Dendritic cell treated with granulocyte-macrophage colony-stimulating factor and Interleukin-4, amounts not matched to agents 40 ng/mL and 50 ng/mL, for 4 days (primary cell): ENCODE data around the gene MBP.

Experiments used
- H3K27ac Mint-ChIP-seq: one replicate; pipeline ENCODE4 v1.8.0; 2022; ENCODE audit warnings: mild to moderate bottlenecking, mixed read lengths
- H3K27me3 Mint-ChIP-seq: one replicate; pipeline ENCODE4 v1.8.0; 2022; ENCODE audit warnings: mild to moderate bottlenecking, mixed read lengths
- H3K36me3 Mint-ChIP-seq: one replicate; pipeline ENCODE4 v1.8.0; 2022; ENCODE audit warnings: low read depth, mixed read lengths
- H3K4me1 Mint-ChIP-seq: one replicate; pipeline ENCODE4 v1.8.0; 2022; ENCODE audit warnings: low read depth, mixed read lengths
- H3K4me3 Mint-ChIP-seq: one replicate; pipeline ENCODE4 v1.8.0; 2022; ENCODE audit warnings: mild to moderate bottlenecking, moderate library complexity, mixed read lengths
- H3K9me3 Mint-ChIP-seq: one replicate; pipeline ENCODE4 v1.8.0; 2022; ENCODE audit warnings: mixed read lengths
- intact Hi-C: fragments of 100-400 bp; cut with micrococcal nuclease; formaldehyde crosslinking; loops from one replicate; pipeline ENCODE4 v1.15.0; 2022

The MBP gene

DNA sequence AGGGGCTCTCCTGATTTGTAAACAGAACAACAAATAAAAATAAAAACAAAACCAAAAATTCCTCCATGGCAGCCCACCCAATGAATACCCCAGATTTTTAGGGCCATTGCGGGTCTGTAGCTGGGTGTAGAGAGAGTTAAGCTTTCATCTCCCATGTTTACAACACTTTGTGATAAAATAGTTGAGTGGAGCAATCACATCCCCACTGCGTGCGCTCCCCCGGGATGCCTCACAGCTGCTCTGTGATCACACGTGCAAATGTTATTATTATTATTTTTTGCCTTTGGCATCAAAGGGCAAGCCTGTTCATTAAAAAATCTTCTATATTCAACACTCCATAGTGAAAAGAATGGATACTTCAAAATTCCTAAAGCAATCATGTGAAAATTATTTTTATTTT, 118.0 kb downstream of the MBP start:
- intact Hi-C loops, result no loop called here
- Mint-ChIP-seq H3K4me1 (peaks cover 69% of the 10 kb centered on the region), H3K27ac (peak overlapping the region; percentile 79), H3K4me3 (no peak overlapping the region), H3K27me3 (no peaks in the 10 kb centered on the region), H3K36me3 (peaks cover 94% of the 10 kb centered on the region), H3K9me3 (peaks cover 7% of the 10 kb centered on the region)

GRCh38 chr18:77013811-77014521, 118.6 kb downstream of the MBP start:
- peaks cover 94% of the 10 kb centered on the region for H3K36me3 Mint-ChIP-seq
- peaks cover 73% of the 10 kb centered on the region for H3K4me1 Mint-ChIP-seq

DNA sequence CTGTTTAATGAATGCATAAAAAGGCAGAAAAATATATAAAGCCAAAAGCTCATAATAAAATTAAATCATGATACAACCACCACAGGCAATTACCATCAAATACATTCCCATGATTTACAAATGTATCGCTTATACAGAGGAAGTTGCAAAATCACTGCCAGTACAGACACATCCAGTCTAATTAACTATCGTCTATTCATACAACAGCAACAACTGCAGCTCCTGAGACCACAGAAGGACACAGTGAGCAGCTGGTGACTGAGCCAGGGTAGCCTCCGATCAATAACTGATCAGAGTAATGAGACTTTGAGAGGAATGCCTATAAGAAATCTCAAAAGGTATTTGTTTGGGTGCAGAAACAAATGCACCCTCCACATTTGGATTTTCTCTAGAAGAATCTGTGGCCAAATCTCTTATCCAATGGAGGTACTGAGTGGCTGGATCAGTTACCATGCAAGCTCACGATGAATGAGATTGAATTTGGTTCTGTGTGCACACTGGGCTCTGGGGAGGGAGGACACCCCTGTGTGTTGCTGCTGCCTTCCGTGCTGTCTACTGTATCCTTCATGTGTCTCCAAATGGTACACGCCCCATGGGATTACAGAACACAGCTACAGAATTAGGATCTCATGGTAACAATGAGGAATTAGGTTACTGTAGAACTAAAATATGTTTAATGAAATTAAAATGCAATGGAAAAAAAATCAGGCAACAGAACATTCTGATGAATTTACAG, 119.6 kb downstream of the MBP start:
- peak overlapping the region; percentile 79 for H3K27ac Mint-ChIP-seq
- H3K4me1 Mint-ChIP-seq, result peaks cover 73% of the 10 kb centered on the region
- intact Hi-C loops, result no loop called here
- peaks cover 94% of the 10 kb centered on the region for H3K36me3 Mint-ChIP-seq
- no peak overlapping the region for H3K4me3 Mint-ChIP-seq
- H3K27me3 Mint-ChIP-seq, result no peaks in the 10 kb centered on the region
- H3K9me3 Mint-ChIP-seq, result no peaks in the 10 kb centered on the region

More at GRCh38 chr18:77013811-77014521, 118.6 kb downstream of the MBP start:
- H3K27me3 Mint-ChIP-seq, result no peaks in the 10 kb centered on the region
- peak overlapping the region; percentile 79 for H3K27ac Mint-ChIP-seq
- H3K4me3 Mint-ChIP-seq, result no peak overlapping the region
- intact Hi-C loops, result no loop called here
- peaks cover 6% of the 10 kb centered on the region for H3K9me3 Mint-ChIP-seq

- Mint-ChIP-seq H3K27ac (no peak overlapping the region), H3K9me3 (no peaks in the 10 kb centered on the region), H3K27me3 (no peaks in the 10 kb centered on the region), H3K36me3 (peaks cover 92% of the 10 kb centered on the region), H3K4me1 (peaks cover 74% of the 10 kb centered on the region), H3K4me3 (no peak overlapping the region)
- intact Hi-C loops, result no loop called here
Observed at GRCh38 chr18:77012120-77012519, 120.5 kb downstream of the MBP start.

DNA sequence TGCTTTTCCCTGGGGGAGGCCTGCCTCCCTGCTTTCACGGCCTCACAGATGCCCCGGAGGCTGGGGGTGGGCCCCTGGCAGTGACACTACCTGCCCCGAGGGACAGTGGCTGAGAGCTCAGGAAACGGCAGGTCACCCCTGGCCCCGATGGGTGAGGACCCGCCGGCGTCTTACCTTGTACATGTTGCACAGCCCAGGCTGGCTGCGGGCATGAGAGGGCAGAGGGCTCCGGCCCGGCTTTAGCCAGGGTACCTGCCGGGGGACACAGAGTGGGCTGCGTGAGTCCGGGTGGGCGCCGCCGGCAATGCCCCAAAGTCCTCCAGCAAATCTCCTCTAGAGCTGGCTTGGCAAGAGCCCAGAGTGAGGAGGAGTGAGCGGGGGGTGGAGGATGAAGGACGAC, 122.9 kb downstream of the MBP start:
- H3K36me3 Mint-ChIP-seq, result peaks cover 77% of the 10 kb centered on the region
- H3K4me1 Mint-ChIP-seq, result peaks cover 78% of the 10 kb centered on the region
- H3K4me3 Mint-ChIP-seq, result no peak overlapping the region
- intact Hi-C loops, result no loop called here
- H3K27ac Mint-ChIP-seq, result no peak overlapping the region
- H3K9me3 Mint-ChIP-seq, result no peaks in the 10 kb centered on the region
- no peaks in the 10 kb centered on the region for H3K27me3 Mint-ChIP-seq

DNA sequence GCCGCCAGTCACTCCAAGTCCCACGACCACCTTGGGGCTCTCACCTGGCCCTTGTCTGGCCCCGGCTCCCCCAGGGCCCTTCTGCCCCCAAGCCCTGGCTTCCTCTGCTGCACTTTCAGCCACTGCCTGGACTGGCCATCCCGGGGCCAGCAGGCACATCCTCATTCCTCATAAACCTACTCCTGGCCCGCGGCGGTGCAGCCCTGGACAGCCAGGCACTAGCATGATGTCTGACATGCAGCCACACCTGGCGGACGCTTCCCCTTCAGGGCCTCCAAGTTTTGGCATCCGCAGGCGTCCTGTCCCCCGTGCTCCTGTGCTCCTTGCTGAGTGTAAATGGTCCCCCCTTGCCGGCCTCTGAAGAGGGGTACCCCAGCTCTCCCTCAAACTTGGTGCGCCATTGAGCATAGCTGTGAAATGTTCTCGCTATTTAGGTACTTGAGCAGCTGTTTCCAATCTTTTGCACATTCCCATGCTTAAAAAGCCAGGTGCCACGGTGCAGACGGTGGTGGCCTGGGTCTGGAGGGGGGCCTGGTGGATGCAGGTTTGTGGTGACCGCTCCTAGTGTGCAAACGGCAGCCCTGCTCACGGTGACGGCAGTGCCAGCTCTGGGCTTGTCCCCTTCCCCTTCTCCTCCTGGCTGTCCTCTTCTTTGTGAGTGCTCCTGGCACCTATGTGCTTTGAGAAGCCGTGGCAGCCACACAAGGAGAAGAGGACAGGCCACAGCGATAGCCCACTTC, 123.8 kb downstream of the MBP start:
- Mint-ChIP-seq H3K36me3 (peaks cover 68% of the 10 kb centered on the region), H3K27ac (peak overlapping the region; percentile 82), H3K27me3 (no peaks in the 10 kb centered on the region), H3K9me3 (no peaks in the 10 kb centered on the region), H3K4me3 (peak overlapping the region; percentile 2), H3K4me1 (peaks cover 76% of the 10 kb centered on the region)
- intact Hi-C loops, result no loop called here

DNA sequence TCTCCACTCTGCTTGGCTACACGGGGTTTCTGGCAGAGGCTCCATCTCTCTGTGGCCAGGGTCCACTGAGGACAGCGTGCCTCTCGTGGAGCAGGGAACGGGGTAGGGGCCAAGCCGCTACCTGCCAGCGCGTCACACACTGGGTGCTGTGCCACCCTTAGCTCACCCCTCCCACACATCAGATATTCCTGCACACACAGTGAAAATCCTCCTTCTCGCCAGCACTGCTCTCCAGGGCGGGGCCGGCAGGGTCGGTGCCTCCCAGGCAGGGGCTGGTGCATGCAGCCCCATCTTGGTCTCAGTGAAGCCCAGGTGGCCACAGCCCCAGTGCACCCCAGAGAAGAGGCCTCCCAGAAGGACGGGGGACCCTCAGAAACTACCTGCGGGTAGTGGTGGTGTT, 124.6 kb downstream of the MBP start:
- no peaks in the 10 kb centered on the region for H3K9me3 Mint-ChIP-seq
- H3K27ac Mint-ChIP-seq, result peak overlapping the region; percentile 82
- no peaks in the 10 kb centered on the region for H3K27me3 Mint-ChIP-seq
- peaks cover 76% of the 10 kb centered on the region for H3K4me1 Mint-ChIP-seq
- intact Hi-C loops, result no loop called here
- no peak overlapping the region for H3K4me3 Mint-ChIP-seq
- H3K36me3 Mint-ChIP-seq, result peaks cover 63% of the 10 kb centered on the region

DNA sequence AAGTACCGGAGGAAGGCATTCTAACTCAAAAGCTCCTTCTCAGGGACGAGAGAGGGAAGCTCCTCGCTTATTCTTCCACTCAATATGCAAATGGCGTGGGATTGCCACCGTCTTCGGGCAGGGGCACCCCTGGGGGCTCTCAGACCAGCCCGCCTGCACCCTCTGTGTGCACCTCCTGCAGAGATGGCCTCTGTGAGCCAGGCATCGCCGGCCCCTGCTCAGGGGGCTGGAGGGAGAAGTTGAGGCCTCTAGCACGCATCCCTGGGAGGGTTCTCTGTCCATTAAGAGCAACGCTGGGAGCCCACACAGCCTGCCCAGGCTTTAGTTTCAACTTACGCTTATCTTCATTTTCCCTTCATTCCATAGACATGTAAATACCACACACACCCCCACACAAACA, 125.3 kb downstream of the MBP start:
- intact Hi-C loops, result no loop called here
- Mint-ChIP-seq H3K27ac (peak overlapping the region; percentile 82), H3K36me3 (peaks cover 61% of the 10 kb centered on the region), H3K4me1 (peaks cover 79% of the 10 kb centered on the region), H3K9me3 (no peaks in the 10 kb centered on the region), H3K27me3 (no peaks in the 10 kb centered on the region), H3K4me3 (no peak overlapping the region)

DNA sequence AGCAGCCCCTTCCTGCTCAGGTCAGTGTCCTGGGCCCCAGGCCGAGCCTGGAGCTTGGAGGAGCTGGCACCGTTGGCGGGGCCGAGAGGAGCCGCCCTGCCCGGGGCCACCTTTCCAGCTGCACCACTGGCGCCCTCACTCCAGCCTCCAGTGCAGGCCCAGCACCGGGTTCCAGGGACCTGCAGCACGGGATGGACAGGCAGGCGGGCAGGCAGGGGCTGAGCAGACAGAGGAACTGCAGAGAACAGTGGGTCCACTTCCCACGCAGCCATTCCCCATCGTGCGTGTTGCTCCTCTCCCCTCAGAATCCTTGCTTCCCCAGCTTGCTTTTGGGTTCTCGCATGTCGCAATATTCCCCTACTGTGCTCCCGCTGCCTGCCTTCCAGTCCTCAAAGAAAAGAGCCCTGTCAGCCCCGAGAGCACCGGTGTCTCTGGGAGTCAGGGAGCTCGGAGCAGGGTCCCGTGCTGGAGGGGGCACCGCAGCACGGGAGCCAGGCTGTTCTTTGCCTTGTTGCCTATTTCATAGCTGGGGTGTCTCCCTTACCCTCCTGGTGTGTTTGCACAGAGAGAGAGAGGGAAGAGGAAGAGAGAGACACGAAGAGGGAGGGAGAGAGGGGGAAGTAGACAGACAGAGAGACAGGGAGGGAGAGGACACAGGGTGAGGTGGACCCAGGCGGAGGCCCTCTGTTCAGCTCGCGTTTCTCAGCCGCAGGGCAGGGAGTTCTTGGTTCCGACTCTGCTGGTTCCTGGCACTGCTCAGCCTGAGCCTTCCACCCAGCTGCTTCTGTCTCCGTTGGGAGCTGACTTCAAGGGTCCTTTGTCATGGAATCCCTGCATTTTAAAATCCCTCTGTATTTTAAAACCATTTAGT, 126.0 kb downstream of the MBP start:
- peaks cover 57% of the 10 kb centered on the region for H3K36me3 Mint-ChIP-seq
- peak overlapping the region; percentile 82 for H3K27ac Mint-ChIP-seq
- peaks cover 78% of the 10 kb centered on the region for H3K4me1 Mint-ChIP-seq
- H3K9me3 Mint-ChIP-seq, result no peaks in the 10 kb centered on the region
- intact Hi-C loops, result no loop called here
- H3K27me3 Mint-ChIP-seq, result no peaks in the 10 kb centered on the region
- peak overlapping the region; percentile 70 for H3K4me3 Mint-ChIP-seq

GRCh38 chr18:77005651-77006195, 126.9 kb downstream of the MBP start:
- Mint-ChIP-seq H3K9me3 (no peaks in the 10 kb centered on the region), H3K4me1 (peaks cover 78% of the 10 kb centered on the region), H3K27me3 (no peaks in the 10 kb centered on the region), H3K4me3 (peak overlapping the region; percentile 66), H3K36me3 (peaks cover 49% of the 10 kb centered on the region), H3K27ac (peak overlapping the region; percentile 82)
- intact Hi-C loops, result loop anchor here (2.0 kb wide), 1 partner anchor 49 kb away; no protein-coding TSS in a partner anchor

- no peaks in the 10 kb centered on the region for H3K9me3 Mint-ChIP-seq
- peak overlapping the region; percentile 66 for H3K4me3 Mint-ChIP-seq
- H3K36me3 Mint-ChIP-seq, result peaks cover 39% of the 10 kb centered on the region
- H3K27me3 Mint-ChIP-seq, result no peaks in the 10 kb centered on the region
- intact Hi-C loops, result loop anchor here (2.0 to 5.0 kb wide), 2 partner anchors 50 to 208 kb away; no protein-coding TSS in a partner anchor
- H3K27ac Mint-ChIP-seq, result peak overlapping the region; percentile 82
- H3K4me1 Mint-ChIP-seq, result peaks cover 84% of the 10 kb centered on the region
Observed at GRCh38 chr18:77004555-77005380, 127.8 kb downstream of the MBP start.

DNA sequence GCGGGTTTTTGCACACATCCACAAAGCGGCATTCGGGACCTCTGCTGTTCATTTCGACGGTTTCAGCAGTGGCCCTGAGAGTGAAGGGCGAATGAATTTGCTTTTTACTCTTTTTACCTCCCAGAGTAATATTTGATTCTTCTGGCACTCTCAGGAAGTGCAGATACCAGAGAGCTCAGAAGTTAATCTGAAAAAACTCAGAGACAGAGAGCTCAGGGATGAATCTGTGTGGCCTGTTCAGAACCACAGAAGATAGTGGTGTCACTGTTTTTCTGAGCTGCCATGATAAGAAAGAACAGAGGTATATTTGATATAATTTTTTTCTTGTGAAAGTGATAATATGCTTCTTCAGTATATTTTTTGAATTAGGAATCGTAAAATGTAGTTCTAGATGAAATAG, 129.3 kb downstream of the MBP start:
- peaks cover 33% of the 10 kb centered on the region for H3K36me3 Mint-ChIP-seq
- peaks cover 76% of the 10 kb centered on the region for H3K4me1 Mint-ChIP-seq
- peak overlapping the region; percentile 82 for H3K27ac Mint-ChIP-seq
- no peaks in the 10 kb centered on the region for H3K9me3 Mint-ChIP-seq
- H3K4me3 Mint-ChIP-seq, result no peak overlapping the region
- intact Hi-C loops, result loop anchor here (5.0 kb wide), 1 partner anchor 209 kb away; no protein-coding TSS in a partner anchor
- no peaks in the 10 kb centered on the region for H3K27me3 Mint-ChIP-seq
